Measurements from ENCODE around the gene GOLGA3.

The GOLGA3 gene

GRCh38 chr12:132773077-132773955 is 55.4 kb downstream of the GOLGA3 start:
- no peak for DNase-seq (ENCODE audit: low spot score)
- TF ChIP-seq CTCF (IDR thresholded peaks at IDR 0.05; ENCODE audit: extremely low read depth, missing control alignments): no peak

GRCh38 chr12:132772606-132773005 is 56.1 kb downstream of the GOLGA3 start:
- TF ChIP-seq CTCF (IDR thresholded peaks at IDR 0.05; ENCODE audit: extremely low read depth, missing control alignments): no peak
- DNase-seq (ENCODE audit: low spot score): peak; percentile 89

- peak; percentile 66 for DNase-seq (ENCODE audit: low spot score)
- no peak for TF ChIP-seq CTCF (IDR thresholded peaks at IDR 0.05; ENCODE audit: extremely low read depth, missing control alignments)
Observed at GRCh38 chr12:132771126-132771838, 57.4 kb downstream of the GOLGA3 start.

GRCh38 chr12:132766380-132767085 is 62.1 kb downstream of the GOLGA3 start:
- no peak for TF ChIP-seq CTCF (IDR thresholded peaks at IDR 0.05; ENCODE audit: extremely low read depth, missing control alignments)
- no peak for DNase-seq (ENCODE audit: low spot score)

- TF ChIP-seq CTCF (IDR thresholded peaks at IDR 0.05; ENCODE audit: extremely low read depth, missing control alignments): no peak
- DNase-seq (ENCODE audit: low spot score): no peak
Observed at GRCh38 chr12:132765361-132765760, 63.3 kb downstream of the GOLGA3 start.

GRCh38 chr12:132764231-132764630 is 64.4 kb downstream of the GOLGA3 start:
- no peak for TF ChIP-seq CTCF (IDR thresholded peaks at IDR 0.05; ENCODE audit: extremely low read depth, missing control alignments)

More at GRCh38 chr12:132764231-132764630, 64.4 kb downstream of the GOLGA3 start:
- no peak for DNase-seq (ENCODE audit: low spot score)
